Immature natural killer cell (primary cell): ENCODE results near the gene SAMD4B. TPM values are rescaled to one million over a fixed set of nuclear protein-coding genes. Genes with fewer than 3 reads are reported as not detected.
"Not testable (repeated sequence)": the region's sequence is repeated elsewhere in the genome, so short reads cannot be mapped to it uniquely, and the experiment has no call there.

Experiments used
- DNase-seq, 3 donors: peaks; one replicate each; pipeline ENCODE4 v3.0.0; 2022; ENCODE audit warnings: mixed read lengths in 1 of 3
- H3K27ac Mint-ChIP-seq, 6 donors: one replicate each; pipeline ENCODE4 v1.8.0; 2020; ENCODE audit warnings: mixed read lengths in 6 of 6, mild to moderate bottlenecking in 5 of 6, inconsistent platforms in 4 of 6, moderate library complexity in 3 of 6
- H3K27me3 Mint-ChIP-seq, 3 donors: one replicate each; pipeline ENCODE4 v1.8.0; 2020 to 2021; ENCODE audit warnings: low read depth in 3 of 3, mild to moderate bottlenecking in 3 of 3, mixed read lengths in 3 of 3, moderate library complexity in 3 of 3, inconsistent platforms in 1 of 3
- H3K36me3 Mint-ChIP-seq, 3 donors: one replicate each; pipeline ENCODE4 v1.8.0; 2020; ENCODE audit warnings: mixed read lengths in 3 of 3, inconsistent platforms in 2 of 3, mild to moderate bottlenecking in 2 of 3
- H3K4me1 Mint-ChIP-seq, 2 donors: one replicate each; pipeline ENCODE4 v1.8.0; 2020; ENCODE audit warnings: inconsistent platforms in 2 of 2, mild to moderate bottlenecking in 2 of 2, mixed read lengths in 2 of 2, moderate library complexity in 1 of 2
- H3K4me3 Mint-ChIP-seq, 5 donors: one replicate each; pipeline ENCODE4 v1.8.0; 2020; ENCODE audit warnings: mild to moderate bottlenecking in 5 of 5, mixed read lengths in 5 of 5, inconsistent platforms in 3 of 5, moderate library complexity in 3 of 5
- H3K9me3 Mint-ChIP-seq, 6 donors: one replicate each; pipeline ENCODE4 v1.8.0; 2020; ENCODE audit warnings: mild to moderate bottlenecking in 6 of 6, mixed read lengths in 6 of 6, inconsistent platforms in 4 of 6, moderate library complexity in 3 of 6
- polyA plus RNA-seq, 3 donors: library from polyadenylated mRNA; unstranded; fragments of 300-500 nt; fragmentation: Illumina TruSeq; gene quantifications; one replicate each; pipeline ENCODE4 v1.2.3, GENCODE V29; 2021

Gene SAMD4B
- polyA plus RNA-seq, 3 donors from 2014 or later: 2.9 to 17.8 (median 3.9) TPM

- DNase-seq, H3K9me3 Mint-ChIP-seq, H3K27me3 Mint-ChIP-seq: not testable (repeated sequence)
- Mint-ChIP-seq H3K4me1 (peaks cover 61 to 67% of the 10 kb centered on the region in 2 donors), H3K4me3 (peak overlapping the region in 4 of 5 donors; percentile 27 to 70 (median 54)), H3K36me3 (peaks cover 3 to 22% (median 9%) of the 10 kb centered on the region in 3 donors), H3K27ac (peak overlapping the region in 4 of 6 donors; percentile 28 to 69 (median 48))
Measured at GRCh38 chr19:39332738-39333137, 9.5 kb upstream of the SAMD4B start.

DNA sequence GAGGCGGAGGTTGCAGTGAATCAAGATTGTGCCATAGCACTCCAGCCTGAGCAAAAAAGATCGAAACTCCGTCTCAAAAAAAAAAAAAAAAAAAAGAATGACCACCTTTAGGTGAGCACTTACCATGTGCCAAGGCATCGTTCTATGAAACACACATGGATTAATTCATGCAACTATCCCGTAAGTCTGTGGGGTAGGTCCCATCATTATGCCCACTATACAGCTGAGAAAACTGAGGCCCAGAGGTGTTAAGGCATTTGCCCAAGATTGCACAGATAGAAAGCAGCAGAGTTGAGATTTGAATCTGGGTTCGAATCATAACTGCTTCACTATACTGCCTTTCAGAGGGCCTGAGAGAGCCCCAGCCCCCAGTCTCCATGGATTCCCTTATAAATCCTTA lies 8.7 kb upstream of the SAMD4B start:
- peak overlapping the region; percentile 32 to 81 (median 71) for H3K27ac Mint-ChIP-seq
- no peak for DNase-seq
- H3K4me1 Mint-ChIP-seq: peaks cover 54 to 65% of the 10 kb centered on the region in 2 donors
- peaks cover 0 to 4% (median 4%) of the 10 kb centered on the region in 3 donors for H3K27me3 Mint-ChIP-seq
- H3K9me3 Mint-ChIP-seq: no peaks in the 10 kb centered on the region
- H3K36me3 Mint-ChIP-seq: peaks cover 0 to 18% (median 6%) of the 10 kb centered on the region in 3 donors
- H3K4me3 Mint-ChIP-seq: peak overlapping the region; percentile 27 to 69 (median 65)

DNA sequence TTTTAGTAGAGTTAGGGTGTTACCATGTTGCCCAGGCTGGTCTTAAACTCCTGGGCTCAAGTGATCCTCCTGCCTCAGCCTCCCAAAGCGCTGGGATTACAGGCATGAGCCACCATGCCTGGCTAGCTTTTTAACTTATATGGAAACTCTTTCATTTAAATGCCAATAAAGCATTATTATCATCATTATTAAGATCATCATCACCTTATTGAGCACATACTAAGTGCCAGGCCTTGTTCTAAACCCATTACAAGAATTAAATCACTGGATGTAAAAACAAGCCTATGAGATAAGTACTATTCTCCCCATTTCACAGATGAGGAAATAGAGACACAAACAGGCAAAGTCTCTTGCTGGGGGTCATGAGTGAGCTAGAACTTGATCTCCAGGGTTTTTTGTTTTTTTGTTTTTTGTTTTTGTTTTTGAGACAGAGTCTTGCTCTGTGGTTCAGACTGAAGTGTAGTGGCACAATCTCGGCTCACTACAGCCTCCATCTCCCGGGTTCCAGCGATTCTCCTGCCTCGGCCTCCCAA lies 7.7 kb upstream of the SAMD4B start:
- Mint-ChIP-seq H3K27me3 (peaks cover 0 to 4% (median 4%) of the 10 kb centered on the region in 3 donors), H3K4me1 (peaks cover 49 to 57% of the 10 kb centered on the region in 2 donors), H3K36me3 (peaks cover 0 to 12% (median 0%) of the 10 kb centered on the region in 3 donors), H3K27ac (peak overlapping the region; percentile 90 to 100 (median 98)), H3K4me3 (peak overlapping the region; percentile 89 to 100 (median 99)), H3K9me3 (no peaks in the 10 kb centered on the region)
- no peak for DNase-seq

DNA sequence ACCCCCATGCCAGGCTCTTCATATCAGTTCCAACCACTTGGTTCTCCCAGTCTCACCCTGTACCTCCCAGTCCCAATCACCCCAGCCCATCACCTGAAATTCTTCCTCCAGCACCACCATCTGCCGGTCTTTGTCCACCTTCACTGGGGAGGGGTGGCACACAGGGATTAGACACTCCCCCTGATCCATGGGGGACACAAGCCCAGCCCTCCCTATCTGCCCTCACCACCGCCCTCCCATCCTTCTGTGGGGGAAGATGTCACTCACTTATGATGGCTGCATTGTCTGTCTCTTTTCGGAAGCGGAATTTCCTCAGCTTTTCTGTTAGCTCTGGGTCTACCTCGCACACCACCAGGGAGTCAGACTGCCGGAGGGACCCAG lies 7.1 kb upstream of the SAMD4B start:
- peak; percentile 16 to 32 (median 16) for DNase-seq
- Mint-ChIP-seq H3K36me3 (peaks cover 0 to 9% (median 0%) of the 10 kb centered on the region in 3 donors), H3K9me3 (no peaks in the 10 kb centered on the region), H3K27ac (peak overlapping the region; percentile 90 to 100 (median 98)), H3K27me3 (peaks cover 0 to 4% (median 4%) of the 10 kb centered on the region in 3 donors), H3K4me3 (peak overlapping the region; percentile 89 to 100 (median 99)), H3K4me1 (peaks cover 53 to 61% of the 10 kb centered on the region in 2 donors)

GRCh38 chr19:39336483-39336882 lies 5.7 kb upstream of the SAMD4B start:
- Mint-ChIP-seq H3K27ac (peak overlapping the region; percentile 90 to 100 (median 98)), H3K4me1 (peaks cover 59 to 68% of the 10 kb centered on the region in 2 donors), H3K36me3 (peaks cover 0 to 3% (median 0%) of the 10 kb centered on the region in 3 donors), H3K4me3 (peak overlapping the region; percentile 89 to 100 (median 99)), H3K27me3 (peaks cover 0 to 5% (median 4%) of the 10 kb centered on the region in 3 donors), H3K9me3 (no peaks in the 10 kb centered on the region)
- no peak for DNase-seq

DNA sequence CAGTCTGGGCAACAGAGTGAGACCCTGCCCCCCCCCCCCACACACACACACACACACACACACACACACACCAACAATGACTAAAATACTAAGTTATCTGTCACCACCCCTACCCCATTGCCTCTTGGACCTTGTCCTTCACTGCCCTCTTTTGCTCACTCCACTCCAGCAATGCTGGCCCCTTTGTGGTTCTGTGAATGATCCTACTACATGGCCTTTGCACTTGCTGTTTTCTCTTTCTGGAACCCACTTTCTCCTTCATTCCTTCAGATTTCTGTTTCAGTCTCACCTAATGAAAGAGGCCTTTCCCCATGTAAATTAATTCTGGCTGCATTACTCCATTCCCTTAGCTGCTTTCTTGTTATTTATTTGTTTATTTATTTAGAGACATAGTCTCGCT lies 2.5 kb upstream of the SAMD4B start:
- Mint-ChIP-seq H3K27ac (peak overlapping the region in 4 of 6 donors; percentile 25 to 64 (median 37)), H3K27me3 (peaks cover 12 to 23% (median 16%) of the 10 kb centered on the region in 3 donors), H3K4me3 (peak overlapping the region in 3 of 5 donors; percentile 10 to 99 (median 97)), H3K36me3 (no peaks in the 10 kb centered on the region), H3K9me3 (no peaks in the 10 kb centered on the region), H3K4me1 (peaks cover 61 to 71% of the 10 kb centered on the region in 2 donors)
- no peak for DNase-seq

GRCh38 chr19:39340156-39340555 lies 2.1 kb upstream of the SAMD4B start:
- peaks cover 12 to 23% (median 16%) of the 10 kb centered on the region in 3 donors for H3K27me3 Mint-ChIP-seq
- H3K36me3 Mint-ChIP-seq, DNase-seq, H3K9me3 Mint-ChIP-seq: not testable (repeated sequence)
- H3K27ac Mint-ChIP-seq: peak overlapping the region in 5 of 6 donors; percentile 25 to 92 (median 40)
- H3K4me3 Mint-ChIP-seq: peak overlapping the region in 4 of 5 donors; percentile 10 to 99 (median 63)
- H3K4me1 Mint-ChIP-seq: peaks cover 59 to 71% of the 10 kb centered on the region in 2 donors

DNA sequence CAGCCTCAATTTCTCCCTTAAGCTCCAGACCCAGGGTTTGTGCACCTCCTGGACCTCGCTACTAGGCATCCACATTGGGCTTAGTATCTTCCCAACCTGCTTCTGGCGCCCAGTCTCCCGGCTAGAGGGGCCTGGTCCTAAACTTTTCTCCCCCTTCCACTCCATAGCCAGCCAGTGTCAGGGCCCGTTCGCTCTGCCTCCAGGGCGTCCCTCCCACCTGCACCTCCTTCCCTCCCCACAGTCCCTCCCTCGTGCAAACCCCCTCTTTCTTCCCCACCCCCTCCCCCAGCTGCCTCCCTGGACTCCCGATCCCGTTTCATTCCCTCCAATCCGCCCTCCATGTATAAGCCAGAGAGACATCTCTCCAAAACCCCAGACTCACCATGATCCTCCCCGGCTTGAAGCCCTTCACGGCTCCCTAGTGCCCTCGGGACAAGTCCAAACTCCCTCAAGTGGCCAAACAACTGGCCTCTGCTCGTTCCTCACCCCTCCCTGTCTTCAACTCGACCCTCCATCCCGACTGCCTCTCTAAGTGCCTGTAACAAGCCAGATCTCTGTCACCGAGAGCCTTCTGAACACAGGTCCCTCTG lies 997 bp upstream of the SAMD4B start:
- no peaks in the 10 kb centered on the region for H3K9me3 Mint-ChIP-seq
- no peaks in the 10 kb centered on the region for H3K36me3 Mint-ChIP-seq
- DNase-seq: no peak
- H3K27ac Mint-ChIP-seq: peak overlapping the region; percentile 83 to 99 (median 94)
- H3K4me3 Mint-ChIP-seq: peak overlapping the region; percentile 91 to 99 (median 97)
- peaks cover 12 to 19% (median 12%) of the 10 kb centered on the region in 3 donors for H3K27me3 Mint-ChIP-seq
- H3K4me1 Mint-ChIP-seq: peaks cover 57 to 71% of the 10 kb centered on the region in 2 donors

GRCh38 chr19:39342647-39343305 lies 555 bp downstream of the SAMD4B start:
- Mint-ChIP-seq H3K27me3 (peaks cover 12 to 19% (median 12%) of the 10 kb centered on the region in 3 donors), H3K9me3 (no peaks in the 10 kb centered on the region), H3K27ac (peak overlapping the region; percentile 72 to 93 (median 89)), H3K4me3 (peak overlapping the region; percentile 71 to 87 (median 80)), H3K4me1 (peaks cover 56 to 74% of the 10 kb centered on the region in 2 donors), H3K36me3 (no peaks in the 10 kb centered on the region)
- DNase-seq: no peak

GRCh38 chr19:39345956-39346355 lies 3.7 kb downstream of the SAMD4B start:
- Mint-ChIP-seq H3K9me3 (no peaks in the 10 kb centered on the region), H3K27ac (peak overlapping the region in 5 of 6 donors; percentile 14 to 80 (median 63)), H3K4me1 (peaks cover 44 to 63% of the 10 kb centered on the region in 2 donors), H3K4me3 (peak overlapping the region in 2 of 5 donors; percentile 5 to 15), H3K27me3 (peaks cover 12 to 19% (median 12%) of the 10 kb centered on the region in 3 donors), H3K36me3 (peaks cover 0 to 7% (median 4%) of the 10 kb centered on the region in 3 donors)
- no peak for DNase-seq

DNA sequence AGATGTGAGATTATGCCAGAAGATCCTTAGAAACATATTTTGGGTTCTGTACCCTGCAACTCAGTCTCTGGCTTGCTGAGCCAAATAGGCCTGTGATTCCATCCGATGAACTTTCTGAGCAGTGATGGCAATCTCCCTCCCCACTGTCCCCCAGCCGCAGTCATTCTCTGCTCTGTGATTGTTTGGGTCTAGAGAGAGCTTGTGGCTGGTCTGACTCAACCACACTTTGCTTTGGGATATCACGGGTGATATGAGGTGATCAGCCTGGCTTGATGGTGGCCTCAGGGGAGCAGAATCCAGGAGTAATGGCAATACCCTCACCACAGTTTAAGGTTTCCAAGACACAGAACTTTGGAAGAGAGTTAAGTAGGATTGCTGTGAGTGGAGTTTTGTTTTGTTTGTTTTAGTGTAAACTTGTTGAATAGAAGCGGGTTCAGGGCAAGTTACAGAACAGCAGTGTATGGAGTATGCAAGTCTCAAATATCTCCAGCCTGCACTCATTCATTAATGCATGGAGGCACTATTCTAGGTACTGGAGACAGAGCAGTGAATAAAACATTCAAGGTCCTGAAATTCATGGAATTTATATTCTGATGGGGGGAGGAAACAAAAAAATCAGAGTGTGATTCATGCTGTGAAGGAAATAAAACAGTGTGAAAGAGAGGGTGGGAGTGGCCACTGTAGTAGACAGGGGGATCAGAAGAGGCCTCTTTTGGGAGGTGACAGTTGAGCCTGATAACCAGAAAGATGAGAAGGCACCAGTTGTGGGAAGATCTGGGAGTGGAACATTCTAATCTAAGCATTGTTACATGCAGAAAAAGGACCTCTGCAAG lies 5.3 kb downstream of the SAMD4B start:
- Mint-ChIP-seq H3K9me3 (no peaks in the 10 kb centered on the region), H3K36me3 (peaks cover 0 to 11% (median 7%) of the 10 kb centered on the region in 3 donors), H3K4me3 (no peak overlapping the region), H3K4me1 (peaks cover 37 to 55% of the 10 kb centered on the region in 2 donors), H3K27ac (peak overlapping the region in 4 of 6 donors; percentile 29 to 60 (median 38)), H3K27me3 (peaks cover 8 to 12% (median 10%) of the 10 kb centered on the region in 3 donors)
- no peak for DNase-seq

DNA sequence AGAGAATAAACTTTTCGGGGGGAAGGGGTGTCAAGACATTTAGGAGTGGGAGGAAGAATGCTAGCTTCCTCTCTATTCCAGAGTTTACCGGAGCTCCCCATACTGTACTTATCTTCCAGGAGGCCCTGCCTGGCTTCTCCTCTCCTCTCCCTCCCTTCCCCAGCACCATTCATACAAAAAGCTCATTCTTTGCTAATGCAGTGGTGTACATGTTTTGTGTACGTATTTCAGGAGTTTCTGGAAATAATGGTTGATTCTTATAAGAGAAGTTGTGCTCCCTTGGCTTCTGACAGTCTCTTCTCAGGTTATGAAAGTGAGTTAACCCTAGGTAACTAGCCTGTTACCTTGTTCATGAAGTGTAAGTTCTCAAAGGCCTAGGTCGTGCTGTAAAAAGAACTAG lies 7.1 kb downstream of the SAMD4B start:
- H3K4me3 Mint-ChIP-seq: no peak overlapping the region
- no peaks in the 10 kb centered on the region for H3K9me3 Mint-ChIP-seq
- no peaks in the 10 kb centered on the region for H3K27me3 Mint-ChIP-seq
- H3K36me3 Mint-ChIP-seq: peaks cover 0 to 18% (median 13%) of the 10 kb centered on the region in 3 donors
- peaks cover 22 to 40% of the 10 kb centered on the region in 2 donors for H3K4me1 Mint-ChIP-seq
- DNase-seq: no peak
- no peak overlapping the region for H3K27ac Mint-ChIP-seq

GRCh38 chr19:39350156-39350555 lies 7.9 kb downstream of the SAMD4B start:
- no peaks in the 10 kb centered on the region for H3K9me3 Mint-ChIP-seq
- peaks cover 3 to 22% (median 16%) of the 10 kb centered on the region in 3 donors for H3K36me3 Mint-ChIP-seq
- no peaks in the 10 kb centered on the region for H3K27me3 Mint-ChIP-seq
- H3K4me3 Mint-ChIP-seq: no peak overlapping the region
- no peak overlapping the region for H3K27ac Mint-ChIP-seq
- DNase-seq: no peak
- H3K4me1 Mint-ChIP-seq: peaks cover 17 to 32% of the 10 kb centered on the region in 2 donors
